CD8-positive, alpha-beta memory T cell (primary cell): ENCODE results near the gene NFE2L3. TPM values are rescaled to one million over a fixed set of nuclear protein-coding genes. Genes with fewer than 3 reads are reported as not detected.

ENCODE experiments used
- CTCF ChIA-PET: fragments of 350-600 bp; sonication (Branson Sonifier 250); formaldehyde crosslinking; loops from one replicate; lab custom pipeline; 2021; ENCODE audit warnings: antibody characterized with exemption; lab: Charles Lee
- POLR2A ChIA-PET: fragments of 350-600 bp; sonication (Branson Sonifier 250); formaldehyde crosslinking; loops from one replicate; lab custom pipeline; 2021; ENCODE audit warnings: antibody characterized with exemption; lab: Charles Lee
- DNase-seq, 5 donors: peaks; one replicate each; pipeline versions ENCODE4 v3.0.0 to v3.0.0-alpha.2; 2020 to 2022; ENCODE audit warnings: mixed read lengths in 1 of 5
- H3K27ac ChIP-seq: one replicate; pipeline ENCODE4 v1.7.0; 2013; ENCODE audit warnings: low read depth, mild to moderate bottlenecking, low read length, moderate library complexity
- H3K27me3 ChIP-seq: 2 replicates; pipeline ENCODE4 v1.7.0; 2013; ENCODE audit warnings: low read length, mild to moderate bottlenecking; ENCODE audit not compliant: insufficient read depth, poor library complexity, severe bottlenecking
- H3K36me3 ChIP-seq: 2 replicates; pipeline ENCODE4 v1.7.0; 2013; ENCODE audit warnings: mild to moderate bottlenecking, low read length, moderate library complexity; ENCODE audit not compliant: insufficient read depth
- H3K4me1 ChIP-seq: 2 replicates; pipeline ENCODE4 v1.7.0; 2013; ENCODE audit warnings: mild to moderate bottlenecking, low read length, moderate library complexity; ENCODE audit not compliant: insufficient read depth
- H3K4me3 ChIP-seq: 2 replicates; pipeline ENCODE4 v1.7.0; 2013; ENCODE audit warnings: mild to moderate bottlenecking, low read length
- H3K9me3 ChIP-seq: 2 replicates; pipeline ENCODE4 v1.7.0; 2013; ENCODE audit warnings: mild to moderate bottlenecking, low read length
- H3K27ac Mint-ChIP-seq, 8 donors: one replicate each; pipeline ENCODE4 v1.8.0; 2020 to 2021; ENCODE audit warnings: mixed read lengths in 8 of 8, mild to moderate bottlenecking in 6 of 8, inconsistent platforms in 3 of 8, moderate library complexity in 3 of 8
- H3K27me3 Mint-ChIP-seq, 2 donors: one replicate each; pipeline ENCODE4 v1.8.0; 2020 to 2021; ENCODE audit warnings: mixed read lengths in 2 of 2, mild to moderate bottlenecking in 1 of 2, moderate library complexity in 1 of 2
- H3K36me3 Mint-ChIP-seq, 3 donors: one replicate each; pipeline ENCODE4 v1.8.0; 2020 to 2021; ENCODE audit warnings: mixed read lengths in 3 of 3, inconsistent platforms in 1 of 3, mild to moderate bottlenecking in 1 of 3
- H3K4me1 Mint-ChIP-seq, 3 donors: one replicate each; pipeline ENCODE4 v1.8.0; 2020 to 2021; ENCODE audit warnings: mixed read lengths in 3 of 3, inconsistent platforms in 1 of 3, mild to moderate bottlenecking in 1 of 3
- H3K4me3 Mint-ChIP-seq, 7 donors: one replicate each; pipeline ENCODE4 v1.8.0; 2020 to 2021; ENCODE audit warnings: mixed read lengths in 7 of 7, mild to moderate bottlenecking in 6 of 7, moderate library complexity in 4 of 7, inconsistent platforms in 2 of 7
- H3K9me3 Mint-ChIP-seq, 5 donors: one replicate each; pipeline ENCODE4 v1.8.0; 2020 to 2022; ENCODE audit warnings: mixed read lengths in 5 of 5, mild to moderate bottlenecking in 3 of 5, moderate library complexity in 2 of 5, inconsistent platforms in 1 of 5
- polyA plus RNA-seq: library from polyadenylated mRNA; unstranded; fragments of 300-500 nt; fragmentation: Illumina TruSeq; gene quantifications from one replicate; pipeline ENCODE4 v1.2.3, GENCODE V29; 2021
- total RNA-seq, 2 experiments: library from RNA; stranded (reverse); gene quantifications; one replicate each; pipeline ENCODE4 v1.2.3, GENCODE V29; 2021

NFE2L3 gene
- total and polyA plus RNA-seq, 3 experiments from 2014 or later, result 6.5 to 47.4 (median 43.5) TPM

GRCh38 chr7:26179826-26180497 lies 28.0 kb downstream of the NFE2L3 start:
- CTCF ChIA-PET, result interaction anchor here (1.1 to 2.4 kb wide), 4 partner anchors 12 to 89 kb away, joined by 3 to 9 read pairs (median 6); no protein-coding TSS in a partner anchor
- Mint-ChIP-seq H3K27me3 (no peaks in the 10 kb centered on the region), H3K27ac (peak overlapping the region in 7 of 8 donors; percentile 4 to 84 (median 24)), H3K36me3 (peaks cover 5 to 10% (median 7%) of the 10 kb centered on the region in 3 donors), H3K4me1 (peaks cover 37 to 63% (median 42%) of the 10 kb centered on the region in 3 donors), H3K9me3 (no peaks in the 10 kb centered on the region), H3K4me3 (no peak overlapping the region)
- no peak overlapping the region for H3K4me3 ChIP-seq
- POLR2A ChIA-PET, result interaction anchor here (1.0 to 1.2 kb wide), 3 partner anchors 15 to 21 kb away, joined by 3 to 4 read pairs (median 4); partner anchors contain the start of gene CBX3
- H3K27me3 ChIP-seq, result no peaks in the 10 kb centered on the region
- H3K4me1 ChIP-seq, result peaks cover 22% of the 10 kb centered on the region
- no peaks in the 10 kb centered on the region for H3K9me3 ChIP-seq
- H3K27ac ChIP-seq, result no peak overlapping the region
- H3K36me3 ChIP-seq, result no peaks in the 10 kb centered on the region
- no peak for DNase-seq

GRCh38 chr7:26180792-26181198 lies 28.8 kb downstream of the NFE2L3 start:
- Mint-ChIP-seq H3K27ac (peak overlapping the region in 7 of 8 donors; percentile 14 to 85 (median 52)), H3K36me3 (peaks cover 11 to 15% (median 13%) of the 10 kb centered on the region in 3 donors), H3K9me3 (no peaks in the 10 kb centered on the region), H3K27me3 (no peaks in the 10 kb centered on the region), H3K4me3 (no peak overlapping the region), H3K4me1 (peaks cover 45 to 71% (median 50%) of the 10 kb centered on the region in 3 donors)
- no peaks in the 10 kb centered on the region for H3K9me3 ChIP-seq
- no peaks in the 10 kb centered on the region for H3K27me3 ChIP-seq
- DNase-seq, result no peak
- no peak overlapping the region for H3K4me3 ChIP-seq
- no peak overlapping the region for H3K27ac ChIP-seq
- H3K36me3 ChIP-seq, result no peaks in the 10 kb centered on the region
- ChIA-PET POLR2A (interaction anchor here (1.1 to 2.2 kb wide), 4 partner anchors 10 to 20 kb away, joined by 3 to 11 read pairs (median 4); partner anchors contain the start of gene CBX3), CTCF (interaction anchor here (0.9 to 2.4 kb wide), 6 partner anchors 14 to 102 kb away, joined by 3 to 9 read pairs (median 4); no protein-coding TSS in a partner anchor)
- peaks cover 27% of the 10 kb centered on the region for H3K4me1 ChIP-seq

GRCh38 chr7:26181474-26182227 lies 29.7 kb downstream of the NFE2L3 start:
- POLR2A ChIA-PET, result interaction anchor here (0.6 to 2.8 kb wide), 6 partner anchors 10 to 84 kb away, joined by 3 to 11 read pairs (median 7); partner anchors contain the start of gene NFE2L3
- no peak overlapping the region for H3K4me3 ChIP-seq
- no peaks in the 10 kb centered on the region for H3K9me3 ChIP-seq
- H3K9me3 Mint-ChIP-seq, result no peaks in the 10 kb centered on the region
- H3K4me1 ChIP-seq, result peaks cover 27% of the 10 kb centered on the region
- DNase-seq, result no peak
- H3K36me3 Mint-ChIP-seq, result peaks cover 11 to 20% (median 13%) of the 10 kb centered on the region in 3 donors
- H3K4me3 Mint-ChIP-seq, result no peak overlapping the region
- no peak overlapping the region for H3K27ac ChIP-seq
- CTCF ChIA-PET, result interaction anchor here (0.6 to 2.0 kb wide), 8 partner anchors 16 to 289 kb away, joined by 3 to 6 read pairs (median 4); partner anchors contain the start of gene NFE2L3
- no peaks in the 10 kb centered on the region for H3K27me3 Mint-ChIP-seq
- peak overlapping the region; percentile 17 to 90 (median 50) for H3K27ac Mint-ChIP-seq
- peaks cover 52 to 80% (median 58%) of the 10 kb centered on the region in 3 donors for H3K4me1 Mint-ChIP-seq
- H3K36me3 ChIP-seq, result no peaks in the 10 kb centered on the region
- no peaks in the 10 kb centered on the region for H3K27me3 ChIP-seq

GRCh38 chr7:26182283-26182682 lies 30.3 kb downstream of the NFE2L3 start:
- Mint-ChIP-seq H3K27ac (peak overlapping the region in 3 of 8 donors; percentile 53 to 90 (median 66)), H3K4me1 (peaks cover 56 to 86% (median 65%) of the 10 kb centered on the region in 3 donors)

GRCh38 chr7:26182706-26183105 lies 30.7 kb downstream of the NFE2L3 start:
- ChIA-PET POLR2A (interaction anchor here (1.0 to 2.8 kb wide), 4 partner anchors 12 to 31 kb away, joined by 5 to 11 read pairs (median 8); partner anchors contain the start of gene NFE2L3), CTCF (interaction anchor here (1.5 to 2.0 kb wide), 3 partner anchors 31 to 290 kb away, joined by 3 to 6 read pairs (median 6); partner anchors contain the start of gene NFE2L3)
- Histone ChIP-seq H3K9me3 (no peaks in the 10 kb centered on the region), H3K27ac (no peak overlapping the region), H3K27me3 (no peaks in the 10 kb centered on the region), H3K4me1 (peaks cover 31% of the 10 kb centered on the region), H3K4me3 (no peak overlapping the region), H3K36me3 (no peaks in the 10 kb centered on the region)
- peaks cover 13 to 25% (median 13%) of the 10 kb centered on the region in 3 donors for H3K36me3 Mint-ChIP-seq
- no peak overlapping the region for H3K4me3 Mint-ChIP-seq
- H3K27ac Mint-ChIP-seq, result peak overlapping the region in 2 of 8 donors; percentile 17 to 53
- no peak for DNase-seq
- no peaks in the 10 kb centered on the region for H3K27me3 Mint-ChIP-seq
- peaks cover 60 to 88% (median 69%) of the 10 kb centered on the region in 3 donors for H3K4me1 Mint-ChIP-seq
- no peaks in the 10 kb centered on the region for H3K9me3 Mint-ChIP-seq

More at GRCh38 chr7:26182283-26182682, 30.3 kb downstream of the NFE2L3 start:
- Mint-ChIP-seq H3K9me3 (no peaks in the 10 kb centered on the region), H3K36me3 (peaks cover 13 to 24% (median 13%) of the 10 kb centered on the region in 3 donors), H3K4me3 (no peak overlapping the region), H3K27me3 (no peaks in the 10 kb centered on the region)
- no peaks in the 10 kb centered on the region for H3K27me3 ChIP-seq
- H3K4me1 ChIP-seq, result peaks cover 27% of the 10 kb centered on the region
- ChIA-PET POLR2A (interaction anchor here (1.0 to 2.8 kb wide), 5 partner anchors 10 to 30 kb away, joined by 5 to 11 read pairs (median 6); partner anchors contain the start of gene NFE2L3), CTCF (interaction anchor here (1.5 to 2.0 kb wide), 3 partner anchors 30 to 289 kb away, joined by 3 to 6 read pairs (median 6); partner anchors contain the start of gene NFE2L3)
- H3K27ac ChIP-seq, result no peak overlapping the region
- no peaks in the 10 kb centered on the region for H3K9me3 ChIP-seq
- no peak overlapping the region for H3K4me3 ChIP-seq
- no peaks in the 10 kb centered on the region for H3K36me3 ChIP-seq
- DNase-seq, result no peak

- no peak for DNase-seq
- H3K36me3 ChIP-seq, result no peaks in the 10 kb centered on the region
- H3K4me1 ChIP-seq, result peaks cover 35% of the 10 kb centered on the region
- no peaks in the 10 kb centered on the region for H3K27me3 ChIP-seq
- H3K4me3 Mint-ChIP-seq, result no peak overlapping the region
- H3K27ac ChIP-seq, result no peak overlapping the region
- peaks cover 13 to 35% (median 16%) of the 10 kb centered on the region in 3 donors for H3K36me3 Mint-ChIP-seq
- peaks cover 66 to 88% (median 79%) of the 10 kb centered on the region in 3 donors for H3K4me1 Mint-ChIP-seq
- POLR2A ChIA-PET, result interaction anchor here (0.7 to 2.8 kb wide), 2 partner anchors 32 to 1449 kb away, joined by 4 to 10 read pairs; partner anchors contain the start of gene NFE2L3
- peak overlapping the region; percentile 2 to 70 (median 34) for H3K27ac Mint-ChIP-seq
- no peak overlapping the region for H3K4me3 ChIP-seq
- H3K9me3 Mint-ChIP-seq, result no peaks in the 10 kb centered on the region
- H3K9me3 ChIP-seq, result no peaks in the 10 kb centered on the region
- CTCF ChIA-PET, result interaction anchor here (1.5 to 1.7 kb wide), 2 partner anchors 32 to 93 kb away, joined by 3 to 6 read pairs; partner anchors contain the start of gene NFE2L3
- H3K27me3 Mint-ChIP-seq, result no peaks in the 10 kb centered on the region
Observed at GRCh38 chr7:26183545-26184280, 31.7 kb downstream of the NFE2L3 start.
